ENCODE data around the gene AXIN1. TPM values are rescaled to one million over a fixed set of nuclear protein-coding genes. Genes with fewer than 3 reads are reported as not detected.

AXIN1 gene
- total RNA-seq, 1 experiment from 2014 or later, result 50.3 TPM

GRCh38 chr16:400061-400591 lies 47.6 kb upstream of the AXIN1 start:
- Mint-ChIP-seq H3K4me3 (peak overlapping the region; percentile 74), H3K9me3 (no peaks in the 10 kb centered on the region), H3K36me3 (peaks cover 5% of the 10 kb centered on the region; the same call in 1 of the 2 replicates), H3K27ac (peak overlapping the region; percentile 92; the same call in 1 of the 2 replicates), H3K4me1 (peaks cover 25% of the 10 kb centered on the region), H3K27me3 (ENCODE audit: low read depth) (peaks cover 3% of the 10 kb centered on the region; the same call in 1 of the 2 replicates)
- TF ChIP-seq NFATC4 (CRISPR knock-in tag; IDR thresholded peaks at IDR 0.05) (no peak), FOXJ3 (CRISPR knock-in tag; IDR thresholded peaks at IDR 0.05; ENCODE audit: borderline replicate concordance) (no peak), MXD4 (CRISPR knock-in tag; IDR thresholded peaks at IDR 0.05; ENCODE audit: borderline replicate concordance) (no peak), FOXP4 (CRISPR knock-in tag; IDR thresholded peaks at IDR 0.05) (no peak), HMGXB4 (CRISPR knock-in tag; IDR thresholded peaks at IDR 0.05) (no peak)
- TF ChIP-seq, protein P1, sequence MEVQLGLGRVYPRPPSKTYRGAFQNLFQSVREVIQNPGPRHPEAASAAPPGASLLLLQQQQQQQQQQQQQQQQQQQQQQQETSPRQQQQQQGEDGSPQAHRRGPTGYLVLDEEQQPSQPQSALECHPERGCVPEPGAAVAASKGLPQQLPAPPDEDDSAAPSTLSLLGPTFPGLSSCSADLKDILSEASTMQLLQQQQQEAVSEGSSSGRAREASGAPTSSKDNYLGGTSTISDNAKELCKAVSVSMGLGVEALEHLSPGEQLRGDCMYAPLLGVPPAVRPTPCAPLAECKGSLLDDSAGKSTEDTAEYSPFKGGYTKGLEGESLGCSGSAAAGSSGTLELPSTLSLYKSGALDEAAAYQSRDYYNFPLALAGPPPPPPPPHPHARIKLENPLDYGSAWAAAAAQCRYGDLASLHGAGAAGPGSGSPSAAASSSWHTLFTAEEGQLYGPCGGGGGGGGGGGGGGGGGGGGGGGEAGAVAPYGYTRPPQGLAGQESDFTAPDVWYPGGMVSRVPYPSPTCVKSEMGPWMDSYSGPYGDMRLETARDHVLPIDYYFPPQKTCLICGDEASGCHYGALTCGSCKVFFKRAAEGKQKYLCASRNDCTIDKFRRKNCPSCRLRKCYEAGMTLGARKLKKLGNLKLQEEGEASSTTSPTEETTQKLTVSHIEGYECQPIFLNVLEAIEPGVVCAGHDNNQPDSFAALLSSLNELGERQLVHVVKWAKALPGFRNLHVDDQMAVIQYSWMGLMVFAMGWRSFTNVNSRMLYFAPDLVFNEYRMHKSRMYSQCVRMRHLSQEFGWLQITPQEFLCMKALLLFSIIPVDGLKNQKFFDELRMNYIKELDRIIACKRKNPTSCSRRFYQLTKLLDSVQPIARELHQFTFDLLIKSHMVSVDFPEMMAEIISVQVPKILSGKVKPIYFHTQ (CRISPR knock-in tag; IDR thresholded peaks at IDR 0.05), result no peak
- TF ChIP-seq, protein P2, sequence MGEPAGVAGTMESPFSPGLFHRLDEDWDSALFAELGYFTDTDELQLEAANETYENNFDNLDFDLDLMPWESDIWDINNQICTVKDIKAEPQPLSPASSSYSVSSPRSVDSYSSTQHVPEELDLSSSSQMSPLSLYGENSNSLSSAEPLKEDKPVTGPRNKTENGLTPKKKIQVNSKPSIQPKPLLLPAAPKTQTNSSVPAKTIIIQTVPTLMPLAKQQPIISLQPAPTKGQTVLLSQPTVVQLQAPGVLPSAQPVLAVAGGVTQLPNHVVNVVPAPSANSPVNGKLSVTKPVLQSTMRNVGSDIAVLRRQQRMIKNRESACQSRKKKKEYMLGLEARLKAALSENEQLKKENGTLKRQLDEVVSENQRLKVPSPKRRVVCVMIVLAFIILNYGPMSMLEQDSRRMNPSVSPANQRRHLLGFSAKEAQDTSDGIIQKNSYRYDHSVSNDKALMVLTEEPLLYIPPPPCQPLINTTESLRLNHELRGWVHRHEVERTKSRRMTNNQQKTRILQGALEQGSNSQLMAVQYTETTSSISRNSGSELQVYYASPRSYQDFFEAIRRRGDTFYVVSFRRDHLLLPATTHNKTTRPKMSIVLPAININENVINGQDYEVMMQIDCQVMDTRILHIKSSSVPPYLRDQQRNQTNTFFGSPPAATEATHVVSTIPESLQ (CRISPR knock-in tag; IDR thresholded peaks at IDR 0.05), result no peak
- POLR2A ChIA-PET, result interaction anchor here (0.7 to 0.9 kb wide), 4 partner anchors 14 to 91 kb away, joined by 3 to 5 read pairs (median 3); no protein-coding TSS in a partner anchor
- no peak for ATAC-seq
- no peak for DNase-seq (ENCODE audit: low spot score)
- CTCF ChIA-PET, result no interaction called here

GRCh38 chr16:399340-400019 lies 47.0 kb upstream of the AXIN1 start:
- H3K27ac Mint-ChIP-seq, result no peak overlapping the region
- ATAC-seq (no peak), DNase-seq (ENCODE audit: low spot score) (no peak)
- H3K4me1 Mint-ChIP-seq, result peaks cover 25% of the 10 kb centered on the region
- ChIA-PET POLR2A (interaction anchor here (0.9 kb wide), 1 partner anchor 16 kb away, joined by 3 read pairs; no protein-coding TSS in a partner anchor), CTCF (no interaction called here)
- H3K27me3 Mint-ChIP-seq (ENCODE audit: low read depth), result peaks cover 3% of the 10 kb centered on the region; the same call in 1 of the 2 replicates
- TF ChIP-seq, protein P3, sequence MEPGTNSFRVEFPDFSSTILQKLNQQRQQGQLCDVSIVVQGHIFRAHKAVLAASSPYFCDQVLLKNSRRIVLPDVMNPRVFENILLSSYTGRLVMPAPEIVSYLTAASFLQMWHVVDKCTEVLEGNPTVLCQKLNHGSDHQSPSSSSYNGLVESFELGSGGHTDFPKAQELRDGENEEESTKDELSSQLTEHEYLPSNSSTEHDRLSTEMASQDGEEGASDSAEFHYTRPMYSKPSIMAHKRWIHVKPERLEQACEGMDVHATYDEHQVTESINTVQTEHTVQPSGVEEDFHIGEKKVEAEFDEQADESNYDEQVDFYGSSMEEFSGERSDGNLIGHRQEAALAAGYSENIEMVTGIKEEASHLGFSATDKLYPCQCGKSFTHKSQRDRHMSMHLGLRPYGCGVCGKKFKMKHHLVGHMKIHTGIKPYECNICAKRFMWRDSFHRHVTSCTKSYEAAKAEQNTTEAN (CRISPR knock-in tag; IDR thresholded peaks at IDR 0.05), result no peak
- TF ChIP-seq GTF2I (CRISPR knock-in tag; conservative IDR thresholded peaks at IDR 0.05), result no peak
- no peak for TF ChIP-seq NFYB (CRISPR knock-in tag; conservative IDR thresholded peaks at IDR 0.05; ENCODE audit: low read depth)
- no peak for TF ChIP-seq CREB1 (CRISPR knock-in tag; IDR thresholded peaks at IDR 0.05)
- TF ChIP-seq ZBTB21 (CRISPR knock-in tag; IDR thresholded peaks at IDR 0.05; ENCODE audit: borderline replicate concordance), result no peak
- TF ChIP-seq, protein P4, sequence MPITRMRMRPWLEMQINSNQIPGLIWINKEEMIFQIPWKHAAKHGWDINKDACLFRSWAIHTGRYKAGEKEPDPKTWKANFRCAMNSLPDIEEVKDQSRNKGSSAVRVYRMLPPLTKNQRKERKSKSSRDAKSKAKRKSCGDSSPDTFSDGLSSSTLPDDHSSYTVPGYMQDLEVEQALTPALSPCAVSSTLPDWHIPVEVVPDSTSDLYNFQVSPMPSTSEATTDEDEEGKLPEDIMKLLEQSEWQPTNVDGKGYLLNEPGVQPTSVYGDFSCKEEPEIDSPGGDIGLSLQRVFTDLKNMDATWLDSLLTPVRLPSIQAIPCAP (CRISPR knock-in tag; IDR thresholded peaks at IDR 0.05), result 0 out of 2 replicates have a peak, but pooled peaks have one; percentile 5
- TF ChIP-seq EMX1 (CRISPR knock-in tag; IDR thresholded peaks at IDR 0.05), result no peak
- TF ChIP-seq FOXJ3 (CRISPR knock-in tag; IDR thresholded peaks at IDR 0.05; ENCODE audit: borderline replicate concordance), result no peak
- H3K9me3 Mint-ChIP-seq, result no peaks in the 10 kb centered on the region
- peaks cover 5% of the 10 kb centered on the region; the same call in 1 of the 2 replicates for H3K36me3 Mint-ChIP-seq
- H3K4me3 Mint-ChIP-seq, result peak overlapping the region; percentile 67

Measured in WTC11 (cell line).